Calu3 (cell line): ENCODE data around the gene UNC45B. TPM values are rescaled to one million over a fixed set of nuclear protein-coding genes. Genes with fewer than 3 reads are reported as not detected.
"Not testable (repeated sequence)": the region's sequence is repeated elsewhere in the genome, so short reads cannot be mapped to it uniquely, and the experiment has no call there.

Source experiments
- BruUV-seq: library from RNA; stranded (reverse); fragments of 400-500 nt; replicated peaks from 2 replicates; lab custom pipeline; 2021; lab: Mats Ljungman, UMichigan
- CTCF ChIA-PET: fragments of 300-600 bp; sonication (Branson Sonifier 250); formaldehyde crosslinking; loops from one replicate; lab custom pipeline; 2022; ENCODE audit warnings: antibody characterized with exemption; lab: Charles Lee
- DNase-seq: peaks from one replicate; pipeline ENCODE4 v3.0.0; 2022
- H3K27ac Mint-ChIP-seq: one replicate; pipeline ENCODE4 v1.8.0; 2022; ENCODE audit warnings: mixed read lengths; ENCODE audit not compliant: unreplicated experiment
- H3K27me3 Mint-ChIP-seq: one replicate; pipeline ENCODE4 v1.8.0; 2022; ENCODE audit warnings: mixed read lengths; ENCODE audit not compliant: unreplicated experiment
- H3K36me3 Mint-ChIP-seq: one replicate; pipeline ENCODE4 v1.8.0; 2022; ENCODE audit warnings: mild to moderate bottlenecking, moderate library complexity, mixed read lengths; ENCODE audit not compliant: insufficient read depth, unreplicated experiment
- H3K4me1 Mint-ChIP-seq: one replicate; pipeline ENCODE4 v1.8.0; 2022; ENCODE audit warnings: mild to moderate bottlenecking, low read depth, mixed read lengths; ENCODE audit not compliant: unreplicated experiment
- H3K4me3 Mint-ChIP-seq: one replicate; pipeline ENCODE4 v1.8.0; 2022; ENCODE audit warnings: mild to moderate bottlenecking, low read depth, moderate library complexity, mixed read lengths; ENCODE audit not compliant: unreplicated experiment
- H3K9me3 Mint-ChIP-seq: one replicate; pipeline ENCODE4 v1.8.0; 2022; ENCODE audit warnings: low read depth, mixed read lengths; ENCODE audit not compliant: unreplicated experiment
- CTCF ChIP-seq: fragments of 200-600 bp; IDR thresholded peaks from one replicate; pipeline ENCODE4 v1.8.0; 2022; ENCODE audit warnings: antibody characterized with exemption; ENCODE audit not compliant: unreplicated experiment
- intact Hi-C: fragments of 100-400 bp; cut with micrococcal nuclease; formaldehyde crosslinking; loops from one replicate; pipeline ENCODE4 v1.10.0; 2022; ENCODE audit not compliant: unreplicated experiment
- total RNA-seq: library from RNA; stranded (reverse); gene quantifications from 2 replicates; pipeline ENCODE4 v1.2.3, GENCODE V29; 2022

The UNC45B gene
- total RNA-seq, 1 experiment from 2014 or later = not detected

DNA sequence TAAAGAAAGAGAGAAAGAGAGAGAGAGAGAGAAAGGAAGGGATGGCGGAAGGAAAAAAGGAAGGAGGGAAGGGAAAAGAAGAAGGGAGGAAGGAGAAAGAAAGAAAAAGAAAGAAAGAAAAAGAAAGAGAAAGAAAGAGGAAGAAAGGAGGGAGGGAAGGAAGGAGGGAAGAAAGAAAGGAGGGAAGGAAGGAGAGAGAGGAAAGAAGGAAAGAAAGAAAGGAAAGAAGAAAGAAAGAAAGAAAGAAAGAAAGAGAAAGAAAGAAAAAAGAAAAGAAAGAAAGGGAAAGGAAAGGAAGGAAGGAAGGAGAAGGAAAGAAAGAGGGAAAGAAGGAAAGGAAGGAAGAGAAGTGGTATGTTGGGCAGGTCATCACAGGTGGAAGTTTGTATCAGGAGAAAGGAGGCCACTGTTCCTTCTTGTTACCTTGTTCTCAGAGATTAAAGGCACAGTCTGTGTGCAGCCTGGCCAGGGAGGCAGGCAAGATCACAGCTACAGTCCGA lies 27.3 kb downstream of the UNC45B start:
- Mint-ChIP-seq H3K9me3 (no peaks in the 10 kb centered on the region), H3K27me3 (peaks cover 29% of the 10 kb centered on the region), H3K36me3 (no peaks in the 10 kb centered on the region), H3K4me3 (no peak overlapping the region), H3K4me1 (no peaks in the 10 kb centered on the region), H3K27ac (no peak overlapping the region)
- TF ChIP-seq CTCF = no peak
- DNase-seq = no peak
- BruUV-seq = no TSS peak
- intact Hi-C loops = loop anchor here (5.0 to 10.0 kb wide), 2 partner anchors 140 to 572 kb away; no protein-coding TSS in a partner anchor
- CTCF ChIA-PET = interaction anchor here (0.6 to 0.9 kb wide), 3 partner anchors 9 to 700 kb away, joined by 3 to 9 read pairs (median 4); no protein-coding TSS in a partner anchor

DNA sequence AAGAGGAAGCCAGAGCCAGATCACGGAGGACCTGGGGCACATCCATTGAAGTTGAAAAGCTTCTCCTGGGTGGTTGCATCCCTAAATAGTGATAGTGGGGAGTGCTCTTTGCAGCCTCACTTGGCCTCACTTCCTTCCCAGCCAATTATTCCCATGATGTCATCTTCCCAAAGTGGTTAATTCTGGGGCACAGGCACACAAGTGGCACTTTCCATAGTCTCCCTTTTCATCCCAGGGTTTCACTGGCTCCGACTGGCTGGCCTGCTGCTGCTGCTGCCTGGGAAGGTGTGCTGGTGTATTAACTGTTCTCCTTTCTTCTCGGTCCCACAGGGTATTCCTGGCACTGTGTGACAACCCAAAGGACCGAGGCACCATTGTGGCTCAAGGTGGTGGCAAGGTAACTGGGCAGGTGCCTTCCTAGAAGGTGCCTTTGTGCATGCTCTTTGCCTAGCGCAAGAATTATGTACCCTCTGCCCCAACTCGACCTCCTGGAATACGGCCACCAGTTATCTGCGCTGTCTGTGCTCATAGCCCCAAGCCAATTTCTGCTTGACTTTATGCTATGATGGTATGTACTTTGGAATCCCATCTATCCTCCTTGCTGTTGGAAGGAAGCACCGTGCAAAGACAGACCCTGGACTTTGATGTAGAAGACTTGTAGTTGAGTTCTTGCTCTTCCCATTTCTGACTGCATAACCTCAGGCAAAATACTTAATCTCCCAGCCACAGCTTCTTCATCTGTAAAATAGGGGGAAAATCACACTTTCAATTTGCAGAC lies 28.2 kb downstream of the UNC45B start:
- H3K4me1 Mint-ChIP-seq = no peaks in the 10 kb centered on the region
- H3K9me3 Mint-ChIP-seq = no peaks in the 10 kb centered on the region
- TF ChIP-seq CTCF = no peak
- intact Hi-C loops = loop anchor here (10.0 kb wide), 1 partner anchor 139 kb away; no protein-coding TSS in a partner anchor
- H3K27me3 Mint-ChIP-seq = peaks cover 25% of the 10 kb centered on the region
- no peaks in the 10 kb centered on the region for H3K36me3 Mint-ChIP-seq
- no TSS peak for BruUV-seq
- H3K4me3 Mint-ChIP-seq = no peak overlapping the region
- CTCF ChIA-PET = no interaction called here
- DNase-seq = no peak
- H3K27ac Mint-ChIP-seq = no peak overlapping the region

GRCh38 chr17:35176897-35177296 lies 29.3 kb downstream of the UNC45B start:
- TF ChIP-seq CTCF = no peak
- H3K36me3 Mint-ChIP-seq = no peaks in the 10 kb centered on the region
- BruUV-seq = no TSS peak

DNA sequence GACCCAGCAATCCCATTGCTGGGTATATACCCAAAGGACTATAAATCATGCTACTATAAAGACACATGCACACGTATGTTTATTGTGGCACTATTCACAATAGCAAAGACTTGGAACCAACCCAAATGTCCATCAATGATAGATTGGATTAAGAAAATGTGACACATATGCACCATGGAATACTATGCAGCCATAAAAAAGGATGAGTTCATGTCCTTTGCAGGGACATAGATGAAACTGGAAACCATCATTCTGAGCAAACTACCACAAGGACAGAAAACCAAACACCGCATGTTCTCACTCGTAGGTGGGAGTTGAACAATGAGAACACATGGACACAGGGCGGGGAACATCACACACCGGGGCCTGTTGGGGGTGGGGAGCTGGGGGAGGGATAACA lies 31.8 kb downstream of the UNC45B start:
- DNase-seq, H3K4me3 Mint-ChIP-seq, BruUV-seq, H3K27ac Mint-ChIP-seq, H3K36me3 Mint-ChIP-seq, H3K9me3 Mint-ChIP-seq, H3K4me1 Mint-ChIP-seq, CTCF ChIA-PET: not testable (repeated sequence)
- intact Hi-C loops = loop anchor here (10.0 kb wide), 1 partner anchor 135 kb away; no protein-coding TSS in a partner anchor
- peaks cover 45% of the 10 kb centered on the region for H3K27me3 Mint-ChIP-seq

More at GRCh38 chr17:35176897-35177296, 29.3 kb downstream of the UNC45B start:
- CTCF ChIA-PET = no interaction called here
- H3K27ac Mint-ChIP-seq = no peak overlapping the region
- no peaks in the 10 kb centered on the region for H3K9me3 Mint-ChIP-seq
- H3K4me1 Mint-ChIP-seq = no peaks in the 10 kb centered on the region
- DNase-seq = no peak
- H3K4me3 Mint-ChIP-seq = no peak overlapping the region
- peaks cover 28% of the 10 kb centered on the region for H3K27me3 Mint-ChIP-seq
- intact Hi-C loops = loop anchor here (10.0 kb wide), 1 partner anchor 138 kb away; no protein-coding TSS in a partner anchor
